GM12878 (cell line): ENCODE data around the gene S1PR4. TPM values are rescaled to one million over a fixed set of nuclear protein-coding genes. Genes with fewer than 3 reads are reported as not detected.

Experiments
- E2F8 ChIP-seq: fragments of 450-650 bp; IDR thresholded peaks from 2 replicates; pipeline ENCODE4 v1.6.1; 2018; ENCODE audit warnings: mild to moderate bottlenecking, low read depth, moderate library complexity; ENCODE audit not compliant: partially characterized antibody
- ESRRA ChIP-seq: IDR thresholded peaks from 2 replicates; pipeline ENCODE4 v1.6.1; 2012; ENCODE audit warnings: mild to moderate bottlenecking, low read length, improper control_type of control experiment
- JUND ChIP-seq: IDR thresholded peaks from 2 replicates; pipeline ENCODE4 v1.6.1; 2012; ENCODE audit warnings: low read depth, mild to moderate bottlenecking, low read length, improper control_type of control experiment, moderate library complexity
- POLR2AphosphoS2 ChIP-seq: IDR thresholded peaks from 2 replicates; pipeline ENCODE4 v1.6.1; 2011; ENCODE audit warnings: low read depth, mild to moderate bottlenecking, low read length, improper control_type of control experiment, moderate library complexity
- RB1 ChIP-seq: fragments of 450-650 bp; formaldehyde crosslinking; IDR thresholded peaks from 2 replicates; pipeline ENCODE4 v1.6.1; 2017; ENCODE audit warnings: mild to moderate bottlenecking, borderline replicate concordance
- RBBP5 ChIP-seq: fragments of 200-600 bp; sonication (generic); conservative IDR thresholded peaks from 2 replicates; pipeline ENCODE4 v1.6.1; 2016
- TARDBP ChIP-seq: IDR thresholded peaks from 2 replicates; pipeline ENCODE4 v1.6.1; 2016; ENCODE audit warnings: borderline replicate concordance
- USF2 ChIP-seq: IDR thresholded peaks from 2 replicates; pipeline ENCODE4 v1.6.1; 2011; ENCODE audit warnings: low read depth, low read length, improper control_type of control experiment, borderline replicate concordance
- ZBED1 ChIP-seq: IDR thresholded peaks from 2 replicates; pipeline ENCODE4 v1.6.1; 2016; ENCODE audit warnings: borderline replicate concordance
- polyA plus RNA-seq, 11 experiments: library from polyadenylated mRNA; depleted of rRNA in 4 of 11; unstranded in 6 of 11; stranded (reverse) in 5 of 11; fragments of >200 nt; fragmentation: Nextera tagmentation in 4 of 11; fragmentation: Illumina TruSeq in 1 of 11; extraction: Ambion mirVana in 4 of 11; extraction: Trizol in 1 of 11; gene quantifications; 1 replicate in 1 of 11; 2 replicates in 10 of 11; pipeline versions ENCODE4 v1.2.1 to v1.2.3, GENCODE V29; 2011 to 2016; ENCODE audit warnings: inconsistent platforms in 2 of 11, missing spikeins in 2 of 11, low read depth in 1 of 11
- total RNA-seq, 4 experiments: library from RNA; depleted of rRNA in 3 of 4; stranded (reverse); fragments of >200 nt in 3 of 4; fragmentation: Illumina TruSeq in 1 of 4; extraction: Trizol in 1 of 4; gene quantifications; 2 replicates each; pipeline versions ENCODE4 v1.2.1 to v1.2.3, GENCODE V29; 2013 to 2021
- TF ChIP-seq, protein P1 (sequence below): fragments of 450-650 bp; formaldehyde crosslinking; IDR thresholded peaks from 2 replicates; pipeline ENCODE4 v1.4.0; 2020; ENCODE audit warnings: mild to moderate bottlenecking, moderate library complexity
- TF ChIP-seq, protein P2 (sequence below): IDR thresholded peaks from 2 replicates; pipeline ENCODE4 v1.6.1; 2011; ENCODE audit warnings: borderline replicate concordance, low read depth, mild to moderate bottlenecking, moderate library complexity, low read length; ENCODE audit not compliant: insufficient read depth, poor library complexity, severe bottlenecking

S1PR4 gene
- total and polyA plus RNA-seq, 10 of the 15 experiments (the other 5 are each of a cell fraction or from before 2014, with no cell fraction given), result 0.19 to 57.7 (median 32.4) TPM; not detected in 1

GRCh38 chr19:3154957-3155736 is 23.4 kb upstream of the S1PR4 start (continued):
- TF ChIP-seq, protein P1, sequence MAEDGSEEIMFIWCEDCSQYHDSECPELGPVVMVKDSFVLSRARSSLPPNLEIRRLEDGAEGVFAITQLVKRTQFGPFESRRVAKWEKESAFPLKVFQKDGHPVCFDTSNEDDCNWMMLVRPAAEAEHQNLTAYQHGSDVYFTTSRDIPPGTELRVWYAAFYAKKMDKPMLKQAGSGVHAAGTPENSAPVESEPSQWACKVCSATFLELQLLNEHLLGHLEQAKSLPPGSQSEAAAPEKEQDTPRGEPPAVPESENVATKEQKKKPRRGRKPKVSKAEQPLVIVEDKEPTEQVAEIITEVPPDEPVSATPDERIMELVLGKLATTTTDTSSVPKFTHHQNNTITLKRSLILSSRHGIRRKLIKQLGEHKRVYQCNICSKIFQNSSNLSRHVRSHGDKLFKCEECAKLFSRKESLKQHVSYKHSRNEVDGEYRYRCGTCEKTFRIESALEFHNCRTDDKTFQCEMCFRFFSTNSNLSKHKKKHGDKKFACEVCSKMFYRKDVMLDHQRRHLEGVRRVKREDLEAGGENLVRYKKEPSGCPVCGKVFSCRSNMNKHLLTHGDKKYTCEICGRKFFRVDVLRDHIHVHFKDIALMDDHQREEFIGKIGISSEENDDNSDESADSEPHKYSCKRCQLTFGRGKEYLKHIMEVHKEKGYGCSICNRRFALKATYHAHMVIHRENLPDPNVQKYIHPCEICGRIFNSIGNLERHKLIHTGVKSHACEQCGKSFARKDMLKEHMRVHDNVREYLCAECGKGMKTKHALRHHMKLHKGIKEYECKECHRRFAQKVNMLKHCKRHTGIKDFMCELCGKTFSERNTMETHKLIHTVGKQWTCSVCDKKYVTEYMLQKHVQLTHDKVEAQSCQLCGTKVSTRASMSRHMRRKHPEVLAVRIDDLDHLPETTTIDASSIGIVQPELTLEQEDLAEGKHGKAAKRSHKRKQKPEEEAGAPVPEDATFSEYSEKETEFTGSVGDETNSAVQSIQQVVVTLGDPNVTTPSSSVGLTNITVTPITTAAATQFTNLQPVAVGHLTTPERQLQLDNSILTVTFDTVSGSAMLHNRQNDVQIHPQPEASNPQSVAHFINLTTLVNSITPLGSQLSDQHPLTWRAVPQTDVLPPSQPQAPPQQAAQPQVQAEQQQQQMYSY, result no peak
- TF ChIP-seq USF2, result no peak
- TF ChIP-seq, protein P2, sequence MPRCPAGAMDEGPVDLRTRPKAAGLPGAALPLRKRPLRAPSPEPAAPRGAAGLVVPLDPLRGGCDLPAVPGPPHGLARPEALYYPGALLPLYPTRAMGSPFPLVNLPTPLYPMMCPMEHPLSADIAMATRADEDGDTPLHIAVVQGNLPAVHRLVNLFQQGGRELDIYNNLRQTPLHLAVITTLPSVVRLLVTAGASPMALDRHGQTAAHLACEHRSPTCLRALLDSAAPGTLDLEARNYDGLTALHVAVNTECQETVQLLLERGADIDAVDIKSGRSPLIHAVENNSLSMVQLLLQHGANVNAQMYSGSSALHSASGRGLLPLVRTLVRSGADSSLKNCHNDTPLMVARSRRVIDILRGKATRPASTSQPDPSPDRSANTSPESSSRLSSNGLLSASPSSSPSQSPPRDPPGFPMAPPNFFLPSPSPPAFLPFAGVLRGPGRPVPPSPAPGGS, result peak; percentile 91
- 0 out of 2 replicates have a peak, but pooled peaks have one; percentile 43 for TF ChIP-seq TARDBP
- no peak for TF ChIP-seq RBBP5
- TF ChIP-seq RB1, result no peak
- TF ChIP-seq ZBED1, result peak; percentile 76
- no peak for TF ChIP-seq E2F8
- no peak for TF ChIP-seq JUND
- no peak for TF ChIP-seq POLR2AphosphoS2
- TF ChIP-seq ESRRA, result no peak
